Fibroblast of mammary gland (primary cell): ENCODE results near the gene SPECC1.

Experiments
- DNase-seq: peaks from one replicate; pipeline ENCODE4 v3.0.0-alpha.2; 2010; ENCODE audit warnings: low read depth
- H3K4me3 ChIP-seq: 2 replicates; pipeline ENCODE4 v1.5.1; 2011; ENCODE audit warnings: low read depth, mild to moderate bottlenecking, low read length, moderate library complexity; ENCODE audit not compliant: control insufficient read depth
- CTCF ChIP-seq: conservative IDR thresholded peaks from 2 replicates; pipeline ENCODE4 v1.5.1; 2011; ENCODE audit warnings: low read depth, low read length, inconsistent platforms; ENCODE audit not compliant: control insufficient read depth, insufficient read depth

SPECC1 gene

GRCh38 chr17:20067711-20068110, 58.6 kb downstream of the SPECC1 start:
- no peak overlapping the region for H3K4me3 ChIP-seq
- no peak for DNase-seq
- TF ChIP-seq CTCF = no peak

GRCh38 chr17:20068445-20068844, 59.3 kb downstream of the SPECC1 start:
- no peak for DNase-seq
- no peak overlapping the region for H3K4me3 ChIP-seq

GRCh38 chr17:20071824-20072691, 62.9 kb downstream of the SPECC1 start:
- DNase-seq = peak; percentile 44

More at GRCh38 chr17:20068445-20068844, 59.3 kb downstream of the SPECC1 start:
- TF ChIP-seq CTCF = no peak

GRCh38 chr17:20072692-20072992, 63.5 kb downstream of the SPECC1 start:
- TF ChIP-seq CTCF = no peak
- DNase-seq = no peak
- H3K4me3 ChIP-seq = no peak overlapping the region

More at GRCh38 chr17:20071824-20072691, 62.9 kb downstream of the SPECC1 start:
- H3K4me3 ChIP-seq = no peak overlapping the region
- TF ChIP-seq CTCF = no peak

GRCh38 chr17:20073055-20073979, 64.2 kb downstream of the SPECC1 start:
- TF ChIP-seq CTCF = no peak
- H3K4me3 ChIP-seq = peak overlapping the region; percentile 15
- peak; percentile 51 for DNase-seq

GRCh38 chr17:20074001-20074400, 64.8 kb downstream of the SPECC1 start:
- H3K4me3 ChIP-seq = peak overlapping the region; percentile 15
- DNase-seq = peak; percentile 31
- TF ChIP-seq CTCF = no peak
